HG03066 (cell line): ENCODE measurements around the gene DPP6.

Source experiments
- ATAC-seq: cut with Tn5 transposase; IDR thresholded peaks from one replicate; pipeline ENCODE4 v1.9.1; 2021; ENCODE audit warnings: low read depth; ENCODE audit not compliant: unreplicated experiment

The DPP6 gene

DNA sequence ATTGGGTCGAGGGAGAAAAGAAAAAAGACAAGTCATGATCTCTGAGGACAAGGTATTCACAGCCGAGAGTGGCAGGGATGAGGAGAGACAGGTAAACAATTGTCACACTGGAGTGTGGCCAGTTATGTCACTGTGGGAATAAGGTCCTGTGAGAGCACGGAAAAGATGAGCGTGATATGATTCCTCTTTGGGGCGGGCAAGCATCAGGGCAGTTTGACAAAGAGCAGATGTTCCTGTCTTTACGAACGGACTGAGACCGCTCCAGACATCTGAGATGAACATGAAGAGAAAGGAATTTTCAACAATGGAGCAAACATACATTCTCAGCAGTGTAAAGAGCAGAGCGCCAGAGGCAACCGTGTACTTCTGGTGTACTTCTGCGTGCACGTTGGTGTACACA, 278.1 kb downstream of the DPP6 start:
- ATAC-seq: no peak

DNA sequence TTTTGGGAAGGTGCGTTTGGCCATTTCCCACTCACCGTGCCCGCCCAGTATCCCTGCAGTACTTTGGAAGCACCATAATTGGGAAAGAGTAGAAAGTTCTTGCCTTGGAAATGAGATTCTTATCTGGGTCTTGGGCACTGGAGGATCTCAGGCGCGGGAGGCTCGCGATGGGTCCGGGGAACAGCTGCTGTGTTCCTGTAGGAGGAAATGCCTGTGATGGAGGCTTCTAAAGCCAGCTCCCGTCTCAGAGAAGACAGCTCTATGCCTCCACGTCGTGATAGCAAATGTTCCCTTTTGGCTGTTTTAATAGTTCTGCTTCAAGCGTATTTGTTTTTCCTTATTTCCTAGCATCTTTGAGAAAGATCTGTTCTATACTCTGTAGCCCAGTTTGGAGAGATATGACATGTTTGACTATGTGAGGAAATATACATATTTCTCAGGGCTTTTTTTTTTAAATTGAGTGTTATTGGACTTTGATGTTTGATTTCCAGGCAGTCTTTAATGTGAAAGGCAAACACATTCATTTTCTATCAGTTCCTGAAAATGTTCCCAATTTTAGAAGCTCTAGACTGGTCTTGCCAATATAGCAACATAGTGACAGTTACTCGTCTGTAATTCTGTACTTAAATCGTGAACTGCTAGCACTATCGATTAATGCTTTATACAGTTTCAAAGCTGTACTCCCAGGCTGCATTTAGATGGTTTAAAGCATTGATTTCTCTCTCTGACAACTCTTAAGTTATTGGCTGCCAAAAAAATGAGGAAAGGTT, 280.8 kb downstream of the DPP6 start:
- ATAC-seq: no peak

GRCh38 chr7:154336295-154336694, 284.1 kb downstream of the DPP6 start:
- ATAC-seq: no peak

GRCh38 chr7:154338701-154339506, 286.7 kb downstream of the DPP6 start:
- ATAC-seq: no peak

- ATAC-seq: no peak
These were observed 290.9 kb downstream of the DPP6 start for GRCh38 chr7:154342971-154343633.

GRCh38 chr7:154343778-154344412, 291.7 kb downstream of the DPP6 start:
- ATAC-seq: no peak

- ATAC-seq: no peak
These were observed 292.9 kb downstream of the DPP6 start for GRCh38 chr7:154345093-154345492.

DNA sequence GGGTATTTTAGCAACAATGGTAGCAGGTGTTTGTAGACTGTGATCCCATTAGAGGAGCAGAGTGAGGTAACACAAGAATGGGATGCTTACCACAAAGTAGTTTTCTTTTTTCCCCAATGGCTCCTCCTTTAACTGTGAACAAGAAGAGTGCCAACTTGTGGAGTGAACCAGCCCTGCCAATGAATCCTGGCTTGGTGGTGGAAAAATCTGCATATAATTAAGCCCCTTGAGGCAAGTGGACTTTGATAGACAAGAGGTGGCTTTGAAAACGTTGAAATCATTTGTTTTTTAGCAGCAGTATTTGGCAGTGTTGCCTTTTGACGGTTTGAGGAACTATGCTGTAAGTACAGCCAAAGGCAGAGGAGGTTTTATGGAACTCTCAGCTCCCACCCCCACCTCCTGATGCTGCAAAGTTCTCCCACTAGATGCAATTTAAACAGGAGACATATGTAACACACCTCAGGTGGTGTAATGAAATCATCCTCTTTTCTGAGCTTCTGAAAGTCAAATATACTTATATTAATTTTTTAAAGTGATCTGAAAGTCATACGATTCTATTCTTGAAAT, 295.6 kb downstream of the DPP6 start:
- ATAC-seq: no peak

DNA sequence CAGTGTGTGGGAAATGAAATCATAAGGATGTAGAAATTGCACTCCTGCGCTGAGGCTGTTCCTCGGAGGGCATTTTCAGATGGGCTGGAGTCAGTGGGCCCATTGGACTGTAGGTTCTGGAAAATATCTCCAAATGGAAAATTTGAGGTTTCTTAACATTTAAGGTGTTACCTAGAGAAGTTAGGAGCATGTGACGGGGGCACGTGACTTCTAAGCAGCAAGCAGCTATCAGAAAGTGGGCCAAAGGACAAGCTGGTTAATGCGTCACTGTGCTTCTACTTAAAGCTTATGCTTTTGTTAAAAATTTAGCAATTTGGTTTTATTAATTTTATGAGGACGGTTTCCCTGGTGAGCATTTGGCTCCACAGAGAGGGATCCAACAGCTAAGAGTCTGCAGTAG, 298.7 kb downstream of the DPP6 start:
- no peak for ATAC-seq

DNA sequence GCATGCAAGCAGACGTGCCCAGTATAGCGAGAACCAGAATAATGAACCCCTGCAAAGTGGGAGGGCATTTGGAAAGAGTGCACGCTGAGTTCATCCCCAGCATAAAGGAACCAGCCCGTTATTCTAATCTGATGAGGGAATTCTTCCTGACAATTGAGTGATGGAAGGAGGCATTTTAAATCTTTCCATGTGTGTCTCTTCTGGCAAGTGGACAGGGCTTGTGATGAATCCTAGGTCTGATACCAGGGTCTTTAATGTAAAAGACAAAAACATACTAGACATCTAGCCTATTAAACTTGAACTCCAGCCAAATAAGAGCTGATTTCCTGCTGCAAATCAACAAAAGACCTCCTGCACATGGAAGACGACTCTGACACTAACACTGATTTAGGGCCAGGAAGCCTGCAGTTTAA, 301.2 kb downstream of the DPP6 start:
- ATAC-seq: no peak

DNA sequence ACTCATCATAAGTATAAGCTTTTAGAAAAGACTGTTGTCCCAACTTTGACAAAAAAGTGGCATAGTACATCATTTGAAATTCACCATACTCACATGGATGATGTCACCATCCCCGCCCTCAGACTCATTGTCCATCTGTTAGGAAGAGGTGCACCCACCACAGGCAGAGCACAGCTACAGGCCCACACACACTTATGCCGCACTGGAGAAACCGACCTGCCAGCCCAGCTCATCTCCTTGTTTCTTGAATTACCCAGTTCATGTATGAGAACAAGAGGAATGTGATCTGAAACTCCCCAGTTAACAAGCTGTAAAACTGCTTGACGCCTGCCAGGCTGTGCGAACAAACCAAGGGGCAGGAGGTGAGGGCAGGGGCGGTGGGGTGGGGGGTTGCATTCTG, 312.0 kb downstream of the DPP6 start:
- ATAC-seq: no peak

GRCh38 chr7:154371424-154371823, 319.2 kb downstream of the DPP6 start:
- ATAC-seq: no peak

- no peak for ATAC-seq
These were observed 319.9 kb downstream of the DPP6 start for GRCh38 chr7:154372011-154372601.

DNA sequence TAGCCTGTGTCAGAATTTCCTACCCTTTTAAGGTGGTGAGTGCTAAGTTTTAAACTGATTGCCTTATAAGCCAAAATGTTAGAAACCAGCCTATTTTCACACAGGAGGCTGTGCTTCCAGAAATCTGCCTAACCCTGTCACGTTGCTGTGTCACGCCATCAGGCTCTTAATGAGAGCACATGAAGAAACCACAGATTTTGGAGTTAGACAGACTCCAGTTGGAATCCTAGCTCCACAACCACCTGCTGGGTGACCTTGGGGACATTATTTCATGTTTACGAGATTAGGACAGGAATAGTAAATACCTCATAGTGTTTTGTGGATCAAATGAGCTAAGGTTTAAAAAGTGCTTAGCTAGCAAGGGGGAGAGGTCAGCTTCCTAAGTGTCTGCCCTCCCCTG, 321.8 kb downstream of the DPP6 start:
- ATAC-seq: no peak

GRCh38 chr7:154375956-154376355, 323.8 kb downstream of the DPP6 start:
- no peak for ATAC-seq

GRCh38 chr7:154380771-154381170, 328.6 kb downstream of the DPP6 start:
- no peak for ATAC-seq

- ATAC-seq: no peak
These were observed 330.8 kb downstream of the DPP6 start for GRCh38 chr7:154383045-154383444.

- ATAC-seq: no peak
These were observed 333.0 kb downstream of the DPP6 start for GRCh38 chr7:154385214-154385613.

- ATAC-seq: no peak
These were observed 335.1 kb downstream of the DPP6 start for GRCh38 chr7:154387252-154387651.

DNA sequence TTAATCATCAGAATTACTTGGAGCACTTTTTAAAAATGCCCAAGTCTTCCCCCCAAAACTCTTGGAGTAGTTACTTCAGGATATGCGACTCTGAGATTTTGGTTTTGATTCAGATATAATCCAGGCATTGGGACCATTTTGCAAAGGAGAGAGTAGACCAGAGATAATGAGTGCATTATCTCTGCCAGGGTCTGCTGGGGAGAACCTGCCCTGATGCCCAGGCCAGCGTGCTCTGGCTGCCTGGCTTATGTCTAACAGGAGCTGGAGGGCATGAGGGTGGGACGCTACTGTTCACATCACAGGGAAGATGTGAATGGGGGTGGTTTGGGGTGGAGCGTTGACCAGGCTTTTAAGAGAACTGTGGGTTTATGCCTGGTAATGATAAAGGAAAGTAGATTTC, 336.2 kb downstream of the DPP6 start:
- no peak for ATAC-seq
